GM18502 (cell line): ENCODE data around the gene CNOT4.
"Not testable (repeated sequence)": the region's sequence is repeated elsewhere in the genome, so short reads cannot be mapped to it uniquely, and the experiment has no call there.

Experiments used
- ATAC-seq: cut with Tn5 transposase; IDR thresholded peaks from one replicate; pipeline ENCODE4 v1.9.1; 2021; ENCODE audit warnings: mild to moderate bottlenecking; ENCODE audit not compliant: unreplicated experiment, poor library complexity

CNOT4 gene

DNA sequence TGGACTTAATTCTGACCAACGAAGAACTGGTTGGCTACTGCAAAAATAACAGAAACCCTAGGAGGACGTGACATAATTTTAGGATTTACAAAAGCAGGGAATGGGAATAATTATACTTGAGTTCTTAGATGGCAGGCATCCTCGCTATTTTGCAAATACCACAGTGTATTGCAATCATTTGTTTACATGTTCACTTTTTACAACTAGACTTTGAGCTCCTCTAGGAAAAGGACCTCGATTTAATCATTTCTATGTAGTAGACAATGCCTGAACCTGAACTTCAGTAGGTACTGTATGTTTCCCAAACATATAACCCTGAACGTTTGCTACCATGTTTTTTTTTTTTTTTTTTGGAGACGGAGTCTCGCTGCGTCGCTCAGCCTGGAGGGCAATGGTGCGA lies 137.7 kb downstream of the CNOT4 start:
- ATAC-seq: no peak

DNA sequence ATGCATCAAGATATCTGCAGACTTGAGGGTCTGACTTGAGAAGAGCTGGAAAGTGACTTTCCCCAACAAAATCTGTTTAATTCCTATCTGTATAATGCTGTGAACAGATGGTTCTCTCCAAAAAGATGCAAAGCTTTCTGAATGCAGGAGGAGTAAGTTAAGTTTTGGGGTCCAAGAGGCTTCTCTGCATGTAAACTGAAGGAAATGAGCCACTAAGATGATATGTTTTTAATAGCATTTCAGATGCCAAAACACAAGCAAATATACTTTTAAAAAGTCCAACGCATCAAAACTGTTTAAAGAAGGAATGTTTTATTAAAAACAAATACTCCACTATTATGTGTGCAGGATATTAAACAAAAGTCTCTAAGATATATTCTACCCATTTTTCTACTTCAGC lies 139.2 kb downstream of the CNOT4 start:
- ATAC-seq: no peak

DNA sequence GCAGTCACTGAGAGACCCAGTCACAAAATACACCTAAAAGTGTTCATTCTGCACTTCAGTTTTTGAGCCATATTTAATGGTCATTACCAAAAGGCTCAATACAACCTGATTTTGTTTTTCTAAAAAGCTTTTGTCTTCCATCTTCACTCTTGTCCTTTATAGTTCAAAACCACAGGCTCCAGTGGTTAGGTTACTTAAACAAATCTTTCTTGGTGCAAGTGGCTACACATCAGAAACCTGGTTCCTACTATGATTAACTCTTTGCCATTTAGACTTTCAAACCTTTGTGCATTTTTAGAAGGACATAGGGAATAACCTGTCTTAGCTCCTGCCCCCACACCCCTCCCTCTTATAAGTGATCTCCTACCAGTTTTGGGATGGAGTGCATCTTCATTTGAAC lies 140.5 kb downstream of the CNOT4 start:
- no peak for ATAC-seq

DNA sequence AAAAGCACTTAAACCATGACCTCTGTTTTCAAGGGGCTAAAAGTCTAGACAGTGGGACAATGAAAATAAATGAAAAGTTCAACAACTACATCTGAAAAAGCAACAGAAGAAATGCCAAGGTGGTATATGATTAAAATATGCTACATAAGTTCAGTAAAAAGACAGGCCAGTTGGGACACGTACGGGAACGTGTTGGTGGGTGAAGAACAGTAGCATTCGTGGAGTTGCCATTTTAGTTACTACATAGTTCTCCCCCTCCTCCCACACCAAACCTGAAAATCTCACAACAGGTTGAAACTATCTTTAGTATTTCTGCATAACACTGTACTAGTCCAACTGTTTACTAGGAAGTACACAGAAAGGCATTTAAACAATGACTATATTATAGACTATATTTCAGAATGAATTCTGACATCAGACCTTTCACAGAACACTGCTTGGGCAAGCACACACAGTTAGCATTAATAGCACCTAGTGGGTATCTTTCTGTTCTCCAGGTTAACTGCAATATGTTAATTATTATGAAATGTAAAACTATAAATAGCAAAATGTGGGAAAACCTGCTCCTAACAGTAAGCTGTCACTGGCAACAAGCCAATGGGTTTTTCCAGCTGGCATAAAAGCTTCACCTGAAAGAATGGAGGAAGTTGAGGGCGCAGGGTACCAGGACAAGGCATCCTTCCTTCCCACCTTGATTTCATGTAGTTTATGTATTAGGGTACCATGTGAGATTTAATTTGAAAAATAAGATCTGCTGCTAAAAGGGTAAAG lies 141.3 kb downstream of the CNOT4 start:
- ATAC-seq: no peak

DNA sequence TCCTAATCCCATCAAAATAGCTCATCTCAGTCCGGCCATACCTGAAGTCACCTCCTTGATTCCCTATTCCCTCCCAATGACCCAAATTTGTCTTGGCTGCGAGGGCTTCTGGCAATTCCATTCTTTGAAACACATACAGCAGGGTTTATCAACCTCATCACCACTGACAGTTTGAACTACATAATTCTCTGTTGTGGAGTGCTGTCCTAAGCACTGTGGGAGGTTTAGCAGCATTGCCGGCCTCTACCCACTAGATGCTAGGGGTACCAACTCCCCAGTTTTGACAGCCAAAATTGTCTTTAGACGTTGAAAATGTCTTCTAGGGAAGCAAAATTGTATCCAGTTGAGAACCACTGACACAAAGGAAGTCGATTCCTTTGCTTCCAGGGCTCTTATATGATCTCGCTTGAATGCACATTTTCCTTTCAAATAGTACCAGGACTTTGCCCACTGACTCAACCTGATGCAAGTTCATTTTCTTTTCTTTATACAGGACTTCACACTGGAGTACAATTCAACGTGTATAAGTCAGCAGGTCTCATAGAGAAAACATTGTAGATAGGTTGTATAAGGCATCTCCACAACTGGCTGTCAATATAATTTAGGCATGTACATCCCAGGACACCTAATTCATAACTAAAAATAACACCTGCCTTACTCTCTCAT lies 142.9 kb downstream of the CNOT4 start:
- no peak for ATAC-seq

DNA sequence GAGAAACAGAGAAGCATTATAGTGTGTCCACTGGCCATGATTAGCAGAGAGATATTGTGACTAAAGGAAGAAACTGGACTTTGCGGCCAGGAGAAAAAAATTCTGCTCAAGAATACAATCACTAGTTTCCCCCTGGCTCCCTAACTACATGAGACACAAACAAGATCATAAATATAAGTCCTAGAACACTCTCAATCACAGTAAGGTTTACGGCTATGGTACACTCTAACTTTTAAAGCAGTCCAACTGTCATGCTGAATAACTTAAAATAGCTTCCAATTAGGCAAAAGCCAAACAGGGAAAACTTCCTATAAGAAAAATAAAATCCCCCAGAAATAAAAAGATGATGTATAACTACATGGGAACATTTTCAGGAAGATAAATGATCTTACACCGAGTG lies 144.2 kb downstream of the CNOT4 start:
- no peak for ATAC-seq

DNA sequence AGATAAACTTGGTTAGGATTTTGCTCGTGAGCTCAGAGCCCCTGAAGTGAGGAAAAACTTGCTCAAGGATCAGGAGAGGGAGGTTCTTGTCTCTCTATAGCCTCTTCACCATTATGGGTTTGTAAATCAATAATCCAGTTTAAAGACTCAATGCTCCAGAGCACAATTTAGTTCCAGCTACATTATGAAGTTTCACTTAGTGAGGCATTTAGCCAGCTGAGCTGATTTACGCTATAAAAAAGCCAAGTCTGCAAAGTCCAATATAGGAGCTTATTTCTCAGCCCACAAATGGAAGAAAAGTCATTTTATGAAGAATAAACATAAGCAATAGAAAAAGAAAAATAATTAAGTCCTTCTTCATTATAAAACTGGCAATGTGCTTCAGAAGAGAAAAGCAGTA lies 145.7 kb downstream of the CNOT4 start:
- ATAC-seq: no peak

DNA sequence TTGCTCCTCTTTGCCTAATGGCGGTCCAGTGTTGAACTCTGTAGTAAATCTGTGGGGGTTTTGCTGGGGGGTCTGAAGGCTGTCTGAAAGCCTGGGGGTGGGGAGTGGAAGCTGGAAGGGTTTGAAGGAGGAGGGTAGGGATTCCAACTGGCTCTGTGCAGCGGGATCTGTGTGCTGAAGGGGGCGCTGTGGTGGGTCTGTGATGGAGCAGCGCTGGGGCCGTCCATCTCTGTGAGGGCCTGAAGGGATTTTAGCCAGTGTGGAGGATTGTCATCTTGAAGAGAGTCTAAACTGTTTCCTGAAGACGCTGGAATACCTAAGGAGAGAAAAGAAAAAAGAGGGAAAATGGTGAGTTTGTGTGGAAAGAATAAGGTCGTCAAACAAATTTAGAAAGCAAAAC lies 147.0 kb downstream of the CNOT4 start:
- no peak for ATAC-seq

DNA sequence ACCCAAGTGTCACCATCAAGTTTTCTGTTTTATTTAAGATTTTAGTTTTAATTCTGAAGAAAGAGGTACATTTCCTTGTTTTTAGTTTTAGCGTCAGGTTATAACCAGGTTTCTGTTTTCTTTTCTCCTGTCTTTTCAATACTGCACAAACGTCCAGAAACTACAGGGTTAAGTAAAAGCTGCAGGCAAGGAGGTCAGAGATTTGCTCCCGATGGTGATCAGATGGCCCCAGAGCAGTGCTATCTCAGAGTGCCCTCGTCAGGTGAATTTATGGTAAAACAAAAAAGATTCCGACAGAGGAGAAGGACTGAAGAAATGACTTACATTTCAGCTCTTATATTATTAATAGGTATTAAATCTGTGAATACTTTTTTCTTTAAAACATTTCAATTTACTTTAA lies 148.1 kb downstream of the CNOT4 start:
- no peak for ATAC-seq

DNA sequence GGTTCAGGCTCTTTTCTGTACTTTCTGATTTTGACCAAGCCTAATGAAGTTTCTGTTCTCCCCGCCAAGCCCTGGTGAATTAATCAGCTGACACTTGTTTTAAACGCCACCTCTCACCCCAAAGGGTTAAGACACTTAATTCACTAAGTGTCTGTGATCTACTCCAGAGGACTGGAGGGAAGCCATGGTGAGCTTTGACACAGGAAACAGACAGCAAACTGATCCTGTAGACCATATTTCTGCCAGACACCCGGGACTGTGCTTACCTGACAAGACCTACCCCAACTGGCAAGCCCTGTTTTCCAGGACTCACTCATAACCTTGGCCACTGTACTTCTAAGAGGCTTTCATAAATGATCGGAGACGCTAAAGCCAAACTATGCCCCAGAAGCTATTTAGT lies 150.3 kb downstream of the CNOT4 start:
- no peak for ATAC-seq

DNA sequence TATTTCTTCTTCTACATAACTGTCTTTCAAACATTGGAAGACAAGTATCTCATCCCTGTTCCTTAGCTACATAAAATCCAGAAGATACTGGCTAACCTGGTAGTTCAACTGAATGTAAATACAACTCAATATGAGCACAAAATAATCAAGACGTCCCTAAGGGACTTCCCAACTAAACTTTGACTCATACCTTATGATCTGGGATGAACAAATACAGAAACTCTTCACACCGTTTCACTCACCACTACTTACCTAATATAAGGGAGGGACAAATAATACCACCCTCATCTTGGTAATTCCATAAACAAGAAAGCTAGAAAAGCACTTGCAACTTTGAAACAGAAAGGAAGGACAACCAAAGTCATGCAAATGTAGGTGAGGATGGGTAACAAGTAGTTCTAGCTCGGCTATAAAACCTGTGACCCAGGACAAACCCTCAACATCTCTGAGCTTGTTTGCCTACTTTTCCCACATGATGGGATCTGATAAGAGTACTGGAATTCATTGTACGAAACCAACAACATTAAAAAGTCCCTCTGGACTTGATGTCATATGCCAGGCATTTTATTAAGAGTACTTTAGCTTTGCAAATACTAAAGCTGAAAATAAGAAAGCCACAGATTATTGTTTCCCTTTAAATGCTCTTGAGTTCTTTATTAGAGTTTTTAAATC lies 154.4 kb downstream of the CNOT4 start:
- no peak for ATAC-seq

DNA sequence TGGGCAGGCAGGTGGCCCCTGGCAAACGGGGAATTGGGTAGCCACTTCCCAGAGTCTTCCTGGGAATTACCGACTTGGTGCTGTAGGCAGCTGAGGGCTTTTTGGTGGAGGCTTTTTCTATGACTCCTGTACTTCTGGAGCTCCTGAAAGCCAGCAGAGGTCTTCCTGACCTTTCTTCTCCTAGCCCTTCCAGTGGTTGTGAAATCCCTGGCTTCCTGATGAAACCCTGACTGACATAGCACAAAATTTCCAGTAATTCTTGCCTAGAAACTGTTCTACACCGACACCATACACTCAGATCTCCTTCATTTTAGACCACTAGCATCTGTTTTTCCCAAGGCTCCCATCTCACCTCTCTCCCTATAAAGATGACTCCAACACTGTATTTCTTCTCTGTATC lies 156.1 kb downstream of the CNOT4 start:
- ATAC-seq: no peak

DNA sequence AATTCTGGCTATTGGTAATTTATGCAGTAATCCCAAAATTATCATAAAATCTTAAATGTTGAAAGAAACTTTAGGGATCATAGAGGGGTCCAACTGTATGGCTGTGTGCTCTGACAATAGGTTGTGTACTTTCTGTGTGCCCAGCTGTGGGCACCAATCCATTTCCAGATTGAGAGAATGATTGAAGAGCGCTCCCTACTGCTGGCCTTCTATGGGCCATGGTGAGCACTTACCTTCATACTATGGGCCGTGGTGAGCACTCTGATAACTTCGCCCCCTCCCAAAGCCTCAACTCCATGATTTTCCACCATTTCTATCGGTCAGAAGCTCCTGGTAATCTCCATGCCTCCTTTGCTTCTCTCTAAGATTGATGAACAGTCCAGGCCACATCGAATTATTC lies 157.6 kb downstream of the CNOT4 start:
- ATAC-seq: no peak

DNA sequence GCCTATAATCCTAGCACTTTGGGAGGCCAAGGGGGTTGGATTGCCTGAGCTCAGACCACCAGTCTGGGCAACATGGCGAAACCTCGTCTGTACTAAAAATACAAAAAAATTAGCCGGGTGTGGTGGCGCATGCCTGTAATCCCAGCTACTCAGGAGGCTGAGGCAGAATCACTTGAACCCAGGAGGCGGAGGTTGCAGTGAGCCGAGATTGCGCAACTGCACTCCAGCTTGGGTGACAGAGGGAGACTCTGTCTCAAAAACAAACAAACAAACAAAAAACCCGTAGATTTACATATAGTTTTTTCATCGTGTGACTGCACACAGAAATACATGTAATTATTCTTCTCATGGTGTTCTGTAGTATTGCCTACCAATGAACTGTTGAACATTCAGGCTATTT lies 158.8 kb downstream of the CNOT4 start:
- not testable (repeated sequence) for ATAC-seq

DNA sequence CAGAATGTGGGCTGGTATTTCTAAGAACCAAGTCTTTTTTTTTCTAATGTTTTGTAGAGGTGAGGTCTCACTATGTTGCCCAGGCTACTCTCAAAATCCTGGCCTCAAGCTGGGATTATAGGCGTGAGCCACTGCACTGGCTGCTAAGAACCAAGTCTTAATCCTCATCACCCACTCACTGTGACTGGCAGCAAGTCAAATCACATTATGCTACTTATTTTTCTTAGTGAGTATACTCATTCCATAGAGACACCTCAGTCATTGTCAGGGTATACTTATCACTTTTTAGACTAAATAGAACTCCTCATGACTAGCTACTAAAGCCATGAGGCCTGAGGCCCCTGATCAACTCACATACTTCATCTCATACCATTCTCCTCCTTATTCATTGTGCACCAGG lies 160.2 kb downstream of the CNOT4 start:
- no peak for ATAC-seq

DNA sequence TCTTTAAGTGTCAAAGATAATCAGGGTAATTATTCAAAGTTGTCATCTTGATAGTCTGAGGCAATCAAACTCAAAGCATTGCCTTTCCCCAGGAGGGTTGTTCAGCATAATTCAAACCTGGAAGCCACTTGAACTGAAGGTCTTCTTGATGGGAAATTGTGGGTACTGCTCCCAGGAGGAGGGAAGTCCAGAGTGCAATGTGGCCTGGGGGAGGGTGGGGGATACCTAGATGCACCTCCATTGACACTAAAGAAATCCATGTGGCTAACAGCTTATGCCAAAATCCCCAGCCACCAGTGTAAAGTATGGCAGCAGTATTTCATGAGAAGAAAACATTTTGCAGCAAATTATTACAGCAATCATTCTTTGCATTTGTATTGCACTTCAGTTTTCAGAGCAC lies 161.4 kb downstream of the CNOT4 start:
- no peak for ATAC-seq

DNA sequence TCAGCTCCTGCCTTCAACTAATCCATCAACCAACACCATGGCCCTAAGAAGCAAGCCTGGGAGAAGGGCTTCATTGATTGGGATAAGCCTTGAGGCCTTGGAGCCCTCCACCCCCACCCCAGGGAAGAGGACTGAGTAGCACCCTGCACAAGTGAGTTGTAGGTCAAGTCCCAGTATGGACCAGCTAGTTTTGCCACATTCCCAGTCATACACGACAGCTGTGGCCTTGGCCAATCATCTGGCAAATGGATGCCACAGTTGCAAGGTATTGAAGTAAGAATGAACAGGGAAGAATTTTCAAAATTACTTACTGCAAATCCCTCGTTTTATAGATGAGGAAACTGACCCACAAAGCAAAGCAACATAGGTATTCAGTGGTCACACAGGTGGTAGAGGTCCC lies 166.5 kb downstream of the CNOT4 start:
- no peak for ATAC-seq

DNA sequence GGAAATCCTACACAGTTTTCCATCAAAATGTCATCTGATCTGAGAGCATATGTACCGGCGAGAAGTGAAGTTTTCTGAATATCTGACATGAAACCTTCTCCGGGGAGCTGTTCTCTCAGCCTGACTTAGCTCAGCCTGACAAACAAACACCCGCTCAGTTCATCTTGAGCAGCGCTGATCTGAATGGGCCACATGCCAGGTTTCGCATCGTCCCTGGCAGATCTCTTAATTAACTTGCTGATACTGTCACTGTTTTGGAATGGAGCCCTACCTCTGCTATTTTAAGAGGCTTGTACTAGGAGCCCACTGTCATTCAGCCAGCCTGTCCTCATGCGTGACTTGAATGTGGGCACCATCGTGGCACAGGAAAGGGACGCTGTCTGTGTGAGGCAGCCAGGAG lies 167.0 kb downstream of the CNOT4 start:
- ATAC-seq: no peak

DNA sequence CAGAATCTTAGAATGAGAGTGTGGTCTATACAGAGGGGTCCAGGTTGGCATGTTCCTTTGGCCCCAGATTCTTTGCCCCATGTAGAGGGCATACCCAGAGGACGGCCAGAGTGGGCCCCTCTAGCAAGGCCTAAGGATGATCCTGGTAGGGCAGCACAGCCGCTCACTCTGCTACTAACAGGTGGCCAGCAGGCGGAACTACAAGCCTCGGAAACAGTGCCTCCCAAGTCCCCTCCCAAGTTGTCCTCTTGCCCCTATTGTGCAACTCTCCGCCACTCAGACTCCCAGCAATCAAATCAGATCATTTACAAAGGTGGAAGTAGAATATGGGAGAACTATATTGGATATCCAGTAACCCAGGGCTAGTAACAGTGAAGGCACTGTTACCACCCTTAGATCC lies 168.9 kb downstream of the CNOT4 start:
- no peak for ATAC-seq

DNA sequence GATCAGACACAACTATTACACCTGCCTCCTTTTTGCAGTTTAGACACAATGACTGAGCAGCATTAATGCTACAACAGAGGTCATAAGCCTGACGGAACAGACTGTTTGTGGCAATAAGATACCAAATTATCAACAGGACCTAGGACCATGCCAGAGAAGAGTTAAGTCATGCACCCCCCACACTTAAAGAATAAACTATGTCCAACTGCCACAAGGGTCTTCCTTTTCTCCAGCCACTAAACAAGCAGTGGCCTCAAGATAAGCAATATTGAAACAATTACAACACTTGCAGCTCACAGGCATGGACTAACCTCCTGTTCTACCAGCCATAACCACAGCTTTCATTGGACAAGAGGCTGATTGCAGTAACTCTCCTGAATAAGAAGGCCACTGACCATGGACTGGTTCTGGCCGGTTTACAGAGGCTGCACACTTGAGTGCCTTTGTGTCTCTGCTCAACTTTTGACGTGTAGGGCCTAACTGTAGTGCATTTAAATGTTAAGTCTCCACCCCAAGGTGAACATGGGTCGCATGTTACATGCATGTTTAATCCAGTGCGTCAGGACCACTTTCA lies 171.8 kb downstream of the CNOT4 start:
- ATAC-seq: no peak

DNA sequence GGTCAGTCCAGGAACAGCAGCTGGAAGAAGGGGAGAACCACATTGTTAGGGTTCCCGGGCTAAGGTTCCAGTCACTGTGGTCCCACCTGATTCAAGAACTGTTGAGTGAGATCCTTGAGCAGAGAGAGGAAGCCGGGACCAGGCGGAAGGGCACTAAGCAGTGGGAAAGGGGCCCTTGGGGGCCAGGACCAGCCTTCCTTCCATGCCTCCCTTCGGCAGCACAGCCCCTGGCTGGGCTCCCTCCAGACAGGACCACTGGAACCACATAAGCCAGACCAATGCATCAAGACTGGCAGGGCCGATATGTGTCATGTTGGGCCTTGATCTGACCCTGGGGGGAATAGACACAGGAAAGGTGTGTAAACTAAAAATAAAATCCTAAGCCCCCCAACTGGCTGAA lies 172.4 kb downstream of the CNOT4 start:
- ATAC-seq: no peak
